HG03159 (cell line): Measurements from ENCODE around the gene SPAG7.
"Not testable (repeated sequence)": the region's sequence is repeated elsewhere in the genome, so short reads cannot be mapped to it uniquely, and the experiment has no call there.

ENCODE experiments used
- ATAC-seq: cut with Tn5 transposase; IDR thresholded peaks from one replicate; pipeline ENCODE4 v1.9.1; 2021; ENCODE audit warnings: mild to moderate bottlenecking, moderate library complexity; ENCODE audit not compliant: unreplicated experiment

SPAG7 gene

DNA sequence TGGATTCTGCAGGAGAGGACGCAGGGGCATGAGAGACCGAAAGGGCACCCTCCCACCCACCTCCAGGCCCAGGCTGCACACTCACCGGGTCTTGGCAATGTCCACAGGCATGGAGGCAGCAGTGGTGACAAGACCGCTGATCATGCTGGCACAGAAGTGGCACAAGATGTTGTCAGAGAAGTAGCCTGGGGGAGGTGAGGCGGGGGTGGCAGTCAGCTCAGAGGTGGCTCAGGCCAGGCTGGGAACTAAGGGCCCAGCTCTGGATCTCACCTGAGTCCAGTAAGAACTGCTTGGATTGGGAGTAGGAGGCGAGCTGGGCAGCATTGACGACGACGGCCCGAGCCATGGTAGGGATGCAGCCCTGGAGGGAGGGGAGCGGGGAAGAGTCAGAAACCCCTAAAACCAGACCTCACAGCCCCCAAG, 29.5 kb downstream of the SPAG7 start:
- no peak for ATAC-seq

DNA sequence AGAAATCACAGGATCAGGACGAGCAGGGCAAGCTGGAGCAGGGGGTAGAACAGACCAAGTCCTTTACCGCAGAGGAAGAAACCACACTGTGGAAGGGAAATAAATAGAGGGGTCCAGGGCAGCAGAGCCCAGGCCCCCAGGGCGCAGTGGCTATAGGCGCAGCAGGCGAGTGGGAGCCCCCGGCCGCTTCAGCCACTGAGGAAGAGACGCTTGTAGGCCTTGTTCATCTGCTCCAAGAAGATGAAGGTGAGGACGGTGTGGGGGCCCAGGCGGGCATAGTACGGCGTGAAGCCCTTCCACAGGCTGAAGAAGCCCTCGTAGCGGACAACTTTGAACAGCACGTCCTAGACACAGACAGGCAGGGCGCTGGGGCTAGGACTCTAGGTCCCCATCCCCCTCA, 30.1 kb downstream of the SPAG7 start:
- no peak for ATAC-seq

DNA sequence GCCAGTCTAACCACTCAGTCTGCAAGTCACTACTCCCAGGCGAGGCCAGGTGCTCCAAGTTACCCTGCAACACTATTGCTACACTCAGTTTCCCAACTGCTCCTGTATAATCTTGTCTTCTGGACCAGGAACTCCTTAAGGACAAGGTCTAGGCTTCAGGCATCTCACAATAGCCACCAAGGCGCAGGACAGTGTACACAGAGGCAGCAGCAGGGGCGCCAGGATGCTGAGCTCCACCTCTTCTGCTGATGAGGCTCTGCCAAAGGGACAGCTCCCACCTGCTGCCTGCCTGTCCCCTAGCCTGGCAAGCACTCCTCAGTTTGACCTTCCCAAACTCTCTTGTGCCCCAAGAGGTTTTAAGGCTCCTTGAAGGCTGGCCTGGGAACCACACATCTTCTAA, 31.2 kb downstream of the SPAG7 start:
- no peak for ATAC-seq

DNA sequence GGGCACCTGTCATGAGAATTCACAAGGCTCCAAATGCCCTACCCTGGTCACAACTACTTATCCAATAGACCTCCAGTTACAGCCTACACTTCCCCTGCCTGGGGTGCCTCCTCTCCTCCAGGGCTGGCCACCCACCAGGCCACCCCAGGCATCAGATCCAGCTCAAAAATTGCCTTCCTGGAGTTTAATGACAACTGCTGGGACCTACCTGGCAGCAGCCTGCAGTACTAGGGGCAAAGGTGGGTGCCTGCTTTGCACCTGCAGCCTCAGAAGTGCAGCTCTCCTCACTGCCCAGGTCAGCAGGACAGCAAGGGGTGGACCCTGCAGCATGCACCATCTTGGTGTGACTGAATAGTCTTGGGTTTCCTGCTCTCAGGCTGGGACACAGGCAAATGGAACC, 32.0 kb downstream of the SPAG7 start:
- no peak for ATAC-seq

DNA sequence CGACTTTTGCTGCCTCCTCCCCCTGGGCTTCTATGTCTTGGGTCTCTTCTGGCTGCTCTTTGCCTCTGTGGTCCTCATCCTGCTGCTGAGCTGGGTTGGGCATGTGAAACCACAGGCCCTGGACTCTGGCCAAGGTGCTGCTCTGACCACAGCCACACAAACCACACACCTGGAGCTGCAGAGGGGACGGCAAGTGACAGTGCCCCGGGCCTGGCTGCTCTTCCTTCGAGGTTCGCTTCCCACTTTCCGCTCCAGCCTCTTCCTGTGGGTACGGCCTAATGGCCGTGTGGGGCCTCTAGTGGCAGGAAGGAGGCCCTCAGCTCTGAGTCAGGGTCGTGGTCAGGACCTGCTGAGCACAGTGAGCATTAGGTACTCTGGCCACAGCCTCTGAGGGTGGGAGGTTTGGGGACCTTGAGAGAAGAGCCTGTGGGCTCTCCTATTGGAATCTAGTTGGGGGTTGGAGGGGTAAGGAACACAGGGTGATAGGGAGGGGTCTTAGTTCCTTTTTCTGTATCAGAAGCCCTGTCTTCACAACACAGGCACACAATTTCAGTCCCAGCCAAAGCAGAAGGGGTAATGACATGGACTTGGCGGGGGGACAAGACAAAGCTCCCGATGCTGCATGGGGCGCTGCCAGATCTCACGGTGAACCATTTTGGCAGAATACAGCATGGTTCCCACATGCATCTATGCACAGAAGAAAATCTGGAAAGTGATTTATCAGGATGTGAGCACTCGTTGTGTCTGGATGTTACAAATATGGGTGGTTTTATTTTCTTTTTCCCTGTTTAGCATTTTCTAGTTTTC, 33.2 kb downstream of the SPAG7 start:
- ATAC-seq = no peak

DNA sequence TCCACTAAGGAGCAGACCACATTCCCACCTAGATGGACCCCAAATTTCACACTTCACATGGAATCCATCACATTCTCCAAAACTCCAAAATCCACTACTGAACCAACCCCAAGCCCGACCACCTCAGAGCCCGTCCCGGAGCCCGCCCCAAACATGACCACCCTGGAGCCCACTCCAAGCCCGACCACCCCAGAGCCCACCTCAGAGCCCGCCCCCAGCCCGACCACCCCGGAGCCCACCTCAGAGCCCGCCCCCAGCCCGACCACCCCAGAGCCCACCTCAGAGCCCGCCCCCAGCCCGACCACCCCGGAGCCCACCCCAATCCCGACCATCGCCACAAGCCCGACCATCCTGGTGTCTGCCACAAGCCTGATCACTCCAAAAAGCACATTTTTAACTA, 34.0 kb downstream of the SPAG7 start:
- ATAC-seq = no peak

DNA sequence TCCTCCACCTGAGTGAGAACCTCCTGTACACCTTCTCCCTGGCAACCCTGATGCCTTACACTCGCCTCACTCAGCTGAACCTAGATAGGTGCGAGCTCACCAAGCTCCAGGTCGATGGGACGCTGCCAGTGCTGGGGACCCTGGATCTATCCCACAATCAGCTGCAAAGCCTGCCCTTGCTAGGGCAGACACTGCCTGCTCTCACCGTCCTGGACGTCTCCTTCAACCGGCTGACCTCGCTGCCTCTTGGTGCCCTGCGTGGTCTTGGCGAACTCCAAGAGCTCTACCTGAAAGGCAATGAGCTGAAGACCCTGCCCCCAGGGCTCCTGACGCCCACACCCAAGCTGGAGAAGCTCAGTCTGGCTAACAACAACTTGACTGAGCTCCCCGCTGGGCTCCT, 34.9 kb downstream of the SPAG7 start:
- no peak for ATAC-seq

DNA sequence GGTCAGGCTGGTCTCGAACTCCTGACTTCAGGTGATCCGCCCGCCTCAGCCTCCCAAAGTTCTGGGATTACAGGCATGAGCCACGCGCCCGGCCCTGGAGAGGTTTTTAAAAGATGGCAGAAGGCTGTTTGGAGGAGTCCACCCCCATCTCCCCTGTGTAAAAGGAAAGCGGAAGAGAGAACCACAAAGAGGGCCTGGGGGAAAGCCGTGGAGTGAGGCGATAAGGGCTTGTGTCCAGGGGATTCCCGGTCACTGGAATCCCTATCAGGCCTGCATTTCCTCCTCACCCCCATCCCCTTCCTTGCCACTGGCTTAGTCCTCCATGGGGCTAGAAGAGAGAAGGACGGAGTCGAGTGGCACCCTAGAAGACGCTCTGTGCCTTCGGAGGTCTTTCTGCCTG, 35.7 kb downstream of the SPAG7 start, which contains the start of gene GP1BA:
Gene GP1BA (plus strand): TSS at position 315 of the 400 bp plus-strand sequence. CDS start 328 bp downstream, outside the sequence.
- ATAC-seq = no peak

DNA sequence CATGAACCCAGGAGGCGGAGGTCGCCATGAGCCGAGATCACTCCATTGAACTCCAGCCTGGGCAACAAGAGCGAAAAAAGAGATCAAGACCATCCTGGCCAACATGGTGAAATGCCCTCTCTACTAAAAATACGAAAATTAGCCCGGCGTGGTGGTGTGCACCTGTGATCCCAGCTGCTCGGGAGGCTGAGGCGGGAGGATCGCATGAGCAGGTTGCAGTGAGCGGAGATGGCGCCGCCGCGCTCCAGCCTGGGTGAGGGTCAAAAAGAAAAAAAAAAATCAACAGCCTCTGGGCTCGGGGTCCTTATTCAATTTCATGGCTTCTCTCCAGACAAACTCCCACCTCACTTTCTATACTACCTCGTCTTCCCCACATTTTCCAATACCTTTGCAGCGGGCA, 38.7 kb downstream of the SPAG7 start:
- ATAC-seq = no peak

DNA sequence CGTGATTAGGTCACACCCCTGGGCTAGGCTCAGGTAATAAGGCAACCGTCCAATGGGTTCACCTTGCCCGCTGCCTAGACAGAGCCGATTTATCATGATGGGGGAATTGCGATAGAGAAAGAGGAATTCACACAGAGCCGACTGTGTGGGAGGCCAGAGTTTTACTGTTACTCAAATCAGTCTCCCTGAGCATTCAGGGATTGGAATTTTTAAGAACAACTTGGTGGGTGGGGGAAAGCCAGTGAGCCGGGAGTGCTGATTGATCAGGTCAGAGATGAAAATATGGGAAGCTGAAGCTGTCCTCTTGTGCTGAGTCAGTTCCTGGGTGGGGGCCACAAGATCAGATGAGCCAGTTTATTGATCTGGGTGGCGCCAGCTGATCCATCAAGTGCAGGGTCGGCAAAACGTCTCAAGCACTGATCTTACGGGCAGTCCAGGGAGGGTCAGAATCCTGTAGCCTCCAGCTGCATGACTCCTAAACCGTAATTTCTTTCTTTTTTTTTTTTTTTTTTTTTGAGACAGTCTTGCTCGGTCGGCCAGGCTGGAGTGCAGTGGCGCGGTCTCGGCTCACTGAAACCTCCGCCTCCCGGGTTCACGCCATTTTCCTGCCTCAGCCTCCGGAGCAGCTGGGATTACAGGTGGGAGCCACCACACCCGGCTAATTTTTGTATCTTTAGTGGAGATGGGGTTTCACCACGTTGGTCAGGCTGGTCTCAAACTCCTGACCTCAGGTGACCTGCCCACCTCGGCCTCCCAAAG, 40.9 kb downstream of the SPAG7 start:
- not testable (repeated sequence) for ATAC-seq

DNA sequence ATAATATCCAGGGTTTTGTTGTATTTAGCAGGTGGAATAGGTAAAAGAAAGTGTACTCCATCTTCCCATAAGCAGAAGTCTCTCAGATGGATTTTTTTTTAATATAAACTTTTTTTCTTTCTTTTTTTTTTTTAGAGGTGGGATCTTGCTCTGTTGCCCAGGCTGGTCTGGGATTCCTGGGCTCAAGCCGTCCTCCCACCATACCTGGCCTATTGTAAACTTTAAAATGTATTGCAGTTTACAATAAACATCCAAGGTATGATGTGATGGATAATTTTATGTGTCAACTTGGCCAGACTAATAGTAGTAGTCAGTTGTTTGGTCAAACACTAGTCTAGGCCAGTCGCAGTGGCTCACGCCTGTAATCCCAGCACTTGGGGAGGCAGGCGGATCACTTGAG, 46.3 kb downstream of the SPAG7 start:
- ATAC-seq = no peak

DNA sequence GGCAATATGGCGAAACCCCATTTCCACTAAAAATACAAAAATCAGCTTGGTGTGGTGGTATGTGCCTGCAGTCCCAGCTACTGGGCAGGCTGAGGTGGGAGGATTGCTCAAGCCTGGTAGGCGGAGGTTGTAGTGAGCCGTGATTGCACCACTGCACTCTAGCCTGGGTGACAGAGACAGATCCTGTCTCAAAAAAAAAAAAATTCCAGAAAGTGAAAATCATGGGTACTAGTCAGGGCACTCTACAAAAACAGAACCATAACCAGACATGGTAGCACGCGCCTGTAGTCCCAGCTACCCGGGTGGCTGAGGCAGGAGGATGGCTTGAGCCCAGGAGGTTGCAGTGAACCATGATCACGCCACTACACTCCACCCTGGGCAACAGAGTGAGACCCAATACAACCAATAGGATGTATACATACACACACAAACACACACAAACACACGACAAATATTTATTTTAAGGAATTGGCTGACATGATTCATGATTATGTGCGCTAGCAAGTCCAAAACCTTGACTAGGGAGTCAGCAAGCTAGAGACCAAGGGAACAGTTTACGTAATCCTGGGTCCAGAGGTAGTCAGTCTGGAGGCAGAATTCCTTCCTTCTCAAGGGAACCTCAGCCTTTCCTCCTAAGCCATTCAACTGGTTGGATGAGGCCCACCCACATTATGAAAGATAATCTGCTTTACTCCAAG, 47.1 kb downstream of the SPAG7 start:
- ATAC-seq = no peak

DNA sequence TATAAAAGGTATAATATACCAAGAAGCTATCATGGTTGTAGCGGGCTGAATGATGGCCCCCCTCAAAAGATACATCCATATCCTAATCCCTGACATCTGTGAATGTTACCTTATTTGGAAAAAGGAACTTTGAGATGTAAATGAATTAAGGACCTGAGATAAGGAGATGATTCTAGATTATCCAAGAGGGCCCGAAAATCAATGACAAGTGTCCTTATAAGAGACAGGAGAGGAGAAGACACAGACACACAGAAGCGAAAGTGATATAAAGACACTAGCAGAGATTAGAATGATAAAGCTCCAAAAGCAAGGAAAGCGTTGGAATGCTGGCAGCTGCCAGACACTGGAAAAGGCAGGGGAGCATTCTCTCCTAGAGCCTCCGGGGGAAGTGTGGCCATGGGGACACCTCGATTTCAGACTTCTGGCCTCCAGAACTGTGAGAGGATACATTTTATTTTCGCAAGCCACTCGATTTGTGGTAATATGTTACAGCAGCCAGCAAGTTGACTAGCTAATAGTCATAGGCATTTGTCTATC, 48.0 kb downstream of the SPAG7 start:
- ATAC-seq = no peak

DNA sequence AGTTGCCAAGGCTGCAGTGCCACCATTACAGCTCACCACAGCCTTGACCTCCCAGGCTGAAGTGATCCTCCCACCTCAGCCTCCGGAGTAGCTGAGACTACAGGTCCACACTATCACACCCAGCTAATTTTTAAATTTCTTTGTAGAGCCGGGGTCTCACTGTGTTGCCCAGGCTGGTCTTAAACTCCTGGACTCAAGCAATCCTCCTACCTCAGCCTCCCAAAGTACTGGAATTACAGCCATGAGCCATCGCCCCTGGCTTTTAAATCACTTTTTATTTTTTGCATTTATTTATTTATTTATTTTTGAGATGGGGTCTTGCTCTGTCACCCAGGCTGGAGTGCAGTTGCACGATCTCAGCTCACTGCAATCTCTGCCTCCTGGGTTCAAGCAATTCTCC, 53.1 kb downstream of the SPAG7 start:
- ATAC-seq = not testable (repeated sequence)

DNA sequence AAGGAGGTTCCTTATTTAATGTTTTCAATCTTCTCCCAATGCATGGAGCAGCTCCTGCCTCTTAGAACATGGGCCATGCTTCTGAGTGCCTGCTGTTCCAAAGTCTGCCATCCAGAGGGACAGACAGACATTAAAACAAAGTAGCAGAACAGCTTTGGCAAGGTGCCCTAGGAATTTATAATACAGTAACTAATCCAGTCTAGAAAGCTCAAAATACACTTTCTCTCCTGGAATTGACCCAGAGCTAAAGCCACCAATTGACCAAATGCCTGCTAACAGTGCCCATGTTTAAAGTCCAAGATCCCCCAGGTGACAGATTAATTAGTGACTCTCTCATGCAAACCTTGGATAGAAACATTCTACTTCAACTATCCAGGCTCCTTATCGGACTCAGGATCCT, 53.6 kb downstream of the SPAG7 start:
- ATAC-seq = no peak
